IPS-18c (cell line): Measurements from ENCODE around the gene LACRT.
"Not testable (repeated sequence)": the region's sequence is repeated elsewhere in the genome, so short reads cannot be mapped to it uniquely, and the experiment has no call there.

Experiments
- H3K4me3 ChIP-seq: 2 replicates; pipeline ENCODE4 v1.7.0; 2013; ENCODE audit warnings: low read depth, mild to moderate bottlenecking, low read length, moderate library complexity; ENCODE audit not compliant: insufficient read depth
- H3K9me3 ChIP-seq: one replicate; pipeline ENCODE4 v1.6.1; 2013; ENCODE audit warnings: mild to moderate bottlenecking, low read length, moderate library complexity; ENCODE audit not compliant: control insufficient read depth, insufficient read depth

Gene LACRT, protein sequence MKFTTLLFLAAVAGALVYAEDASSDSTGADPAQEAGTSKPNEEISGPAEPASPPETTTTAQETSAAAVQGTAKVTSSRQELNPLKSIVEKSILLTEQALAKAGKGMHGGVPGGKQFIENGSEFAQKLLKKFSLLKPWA

DNA sequence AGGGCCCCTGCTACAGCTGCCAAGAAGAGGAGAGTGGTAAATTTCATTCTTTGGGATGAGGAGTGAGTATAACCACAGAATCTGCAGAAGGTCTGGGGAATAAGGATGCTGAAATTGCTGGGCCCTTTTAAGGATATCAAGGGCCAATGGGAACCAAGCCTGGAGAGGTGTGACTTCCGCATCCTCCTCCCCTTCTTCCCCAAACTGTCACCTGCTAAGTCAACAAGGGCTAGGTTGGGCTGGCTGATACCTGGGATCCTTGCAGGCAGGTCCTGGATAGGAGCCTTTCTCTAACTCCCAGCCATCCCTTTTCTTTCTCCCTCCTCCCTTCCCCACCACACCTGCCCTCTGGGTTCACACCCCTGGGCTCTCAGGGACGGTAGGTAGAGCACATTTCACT lies at the start of gene LACRT:
Gene LACRT (minus strand): TSS at position 101 of the 400 bp plus-strand sequence. CDS start 54 bp downstream, at position 47.
- Histone ChIP-seq H3K9me3 (no peaks in the 10 kb centered on the region), H3K4me3 (no peak within 1 kb of the TSS)

DNA sequence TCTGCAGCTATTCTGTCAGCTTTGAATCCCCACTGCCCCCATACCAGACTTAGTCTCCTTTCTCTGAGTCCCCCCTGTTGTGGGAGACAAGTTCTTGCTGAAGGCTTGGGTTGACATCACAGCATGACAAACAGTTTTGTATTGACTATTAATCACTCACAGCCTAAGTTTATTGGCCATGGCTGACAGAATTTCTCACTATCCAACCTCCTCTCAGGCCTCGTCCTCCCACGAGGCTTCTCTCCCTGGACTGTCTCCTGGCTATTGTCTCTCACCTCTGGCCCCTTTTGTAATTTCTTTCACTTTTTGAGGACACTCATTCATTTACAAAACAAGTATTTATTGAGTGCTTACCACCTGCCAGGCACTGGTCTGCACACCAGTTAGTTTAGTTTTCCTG lies 48.7 kb upstream of the LACRT start:
- H3K9me3 ChIP-seq: no peaks in the 10 kb centered on the region
- H3K4me3 ChIP-seq: no peak overlapping the region

DNA sequence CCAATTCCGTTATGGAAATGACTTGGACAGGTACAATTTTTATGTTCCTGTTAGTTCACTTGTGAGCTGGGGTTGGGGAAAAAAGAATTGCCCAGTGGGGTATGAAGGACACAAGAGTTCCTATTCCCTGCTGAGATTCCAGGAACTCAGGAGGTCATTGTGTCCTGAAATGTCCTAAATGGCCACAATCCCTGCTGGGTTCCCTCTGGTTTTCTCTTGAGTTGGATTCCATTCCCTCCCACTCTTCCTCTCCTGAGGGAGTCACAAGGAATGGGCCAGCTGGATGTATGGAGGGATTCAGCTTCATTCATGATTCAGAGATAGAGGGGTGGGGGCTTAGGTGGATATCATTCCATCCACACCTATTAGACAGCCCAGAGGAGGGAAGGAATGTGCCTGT lies 48.0 kb upstream of the LACRT start:
- Histone ChIP-seq H3K4me3 (no peak overlapping the region), H3K9me3 (no peaks in the 10 kb centered on the region)

GRCh38 chr12:54680374-54680773 lies 45.7 kb upstream of the LACRT start:
- no peak overlapping the region for H3K4me3 ChIP-seq
- H3K9me3 ChIP-seq: no peaks in the 10 kb centered on the region

- H3K9me3 ChIP-seq: no peaks in the 10 kb centered on the region
- no peak overlapping the region for H3K4me3 ChIP-seq
These were observed 43.4 kb upstream of the LACRT start for GRCh38 chr12:54678131-54678530.

GRCh38 chr12:54667945-54668344 lies 33.2 kb upstream of the LACRT start:
- H3K4me3 ChIP-seq: no peak overlapping the region
- H3K9me3 ChIP-seq: no peaks in the 10 kb centered on the region

- Histone ChIP-seq H3K4me3 (no peak overlapping the region), H3K9me3 (no peaks in the 10 kb centered on the region)
These were observed 31.3 kb upstream of the LACRT start for GRCh38 chr12:54666008-54666407.

GRCh38 chr12:54665022-54665635 lies 30.4 kb upstream of the LACRT start:
- H3K4me3 ChIP-seq, H3K9me3 ChIP-seq: not testable (repeated sequence)

DNA sequence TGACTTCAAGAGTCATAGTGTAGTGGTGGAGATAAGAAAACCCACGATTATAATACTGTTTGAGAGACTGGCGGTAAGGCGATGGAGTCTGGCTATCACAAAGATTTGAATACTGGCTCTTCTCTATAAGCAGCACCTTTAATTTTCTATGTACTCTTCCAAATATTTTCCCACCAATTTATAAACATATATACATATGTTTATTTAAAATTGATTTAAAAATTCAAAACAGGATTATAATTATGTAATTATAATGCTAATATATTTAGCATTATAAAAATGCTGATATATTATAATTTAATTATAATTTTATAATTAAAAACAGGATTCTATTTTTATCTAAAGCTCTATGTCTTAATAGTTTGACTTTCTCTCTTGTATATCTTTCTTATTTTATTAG lies 28.9 kb upstream of the LACRT start:
- Histone ChIP-seq H3K9me3 (no peaks in the 10 kb centered on the region), H3K4me3 (no peak overlapping the region)

DNA sequence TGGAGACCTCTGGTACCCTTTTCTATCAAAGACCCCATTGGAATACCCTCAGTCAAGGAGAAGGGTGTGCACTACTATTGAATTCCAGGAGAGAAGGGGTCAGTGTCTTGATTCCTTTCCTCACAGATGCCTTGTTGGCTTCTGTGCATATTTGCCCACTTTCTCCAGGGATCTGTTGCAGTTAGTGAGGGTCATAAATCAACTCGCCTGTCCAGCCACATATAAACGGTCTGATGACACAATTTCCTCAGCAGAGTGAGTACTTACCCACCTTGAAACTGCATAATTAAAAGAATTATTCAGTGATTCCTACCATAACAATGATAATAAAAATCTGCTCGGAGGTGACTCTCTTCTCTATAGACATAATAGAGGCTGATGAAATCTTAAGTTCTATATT lies 27.3 kb upstream of the LACRT start:
- no peaks in the 10 kb centered on the region for H3K9me3 ChIP-seq

GRCh38 chr12:54661048-54661447 lies 26.4 kb upstream of the LACRT start:
- Histone ChIP-seq H3K4me3 (no peak overlapping the region), H3K9me3 (no peaks in the 10 kb centered on the region)

More for the DNA sequence above, 27.3 kb upstream of the LACRT start:
- no peak overlapping the region for H3K4me3 ChIP-seq

GRCh38 chr12:54660320-54660962 lies 25.7 kb upstream of the LACRT start:
- Histone ChIP-seq H3K4me3 (no peak overlapping the region), H3K9me3 (no peaks in the 10 kb centered on the region)

- Histone ChIP-seq H3K4me3 (no peak overlapping the region), H3K9me3 (no peaks in the 10 kb centered on the region)
These were observed 23.9 kb upstream of the LACRT start for GRCh38 chr12:54658306-54659264.

DNA sequence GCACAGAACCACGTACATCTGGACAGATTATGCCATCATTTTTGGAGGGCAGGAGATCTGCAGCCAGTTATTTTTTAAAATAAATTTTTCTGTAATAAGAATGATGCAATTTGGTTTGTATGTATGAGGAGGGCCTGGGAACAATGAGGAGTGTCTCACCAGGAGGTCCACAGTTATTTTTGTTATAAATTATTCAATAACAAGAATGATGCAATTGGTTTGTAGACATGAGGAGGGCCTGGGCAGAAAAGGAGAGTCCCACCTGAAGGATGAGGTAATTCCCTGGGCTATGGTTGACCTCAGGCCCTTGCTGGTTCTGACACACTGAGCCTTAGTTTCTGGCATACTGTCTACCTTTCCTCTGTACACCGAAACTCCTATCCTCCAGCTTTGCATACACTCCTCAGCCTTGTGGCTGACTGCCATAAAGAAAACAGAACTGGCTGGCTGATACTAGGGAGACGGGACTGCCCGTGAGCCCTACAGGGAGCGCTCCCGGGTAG lies 22.5 kb upstream of the LACRT start:
- no peaks in the 10 kb centered on the region for H3K9me3 ChIP-seq
- H3K4me3 ChIP-seq: no peak overlapping the region

- H3K4me3 ChIP-seq: no peak overlapping the region
These were observed 20.2 kb upstream of the LACRT start for GRCh38 chr12:54654926-54655325.

GRCh38 chr12:54653025-54653424 lies 18.3 kb upstream of the LACRT start:
- Histone ChIP-seq H3K4me3 (no peak overlapping the region), H3K9me3 (no peaks in the 10 kb centered on the region)

More at GRCh38 chr12:54654926-54655325, 20.2 kb upstream of the LACRT start:
- no peaks in the 10 kb centered on the region for H3K9me3 ChIP-seq

DNA sequence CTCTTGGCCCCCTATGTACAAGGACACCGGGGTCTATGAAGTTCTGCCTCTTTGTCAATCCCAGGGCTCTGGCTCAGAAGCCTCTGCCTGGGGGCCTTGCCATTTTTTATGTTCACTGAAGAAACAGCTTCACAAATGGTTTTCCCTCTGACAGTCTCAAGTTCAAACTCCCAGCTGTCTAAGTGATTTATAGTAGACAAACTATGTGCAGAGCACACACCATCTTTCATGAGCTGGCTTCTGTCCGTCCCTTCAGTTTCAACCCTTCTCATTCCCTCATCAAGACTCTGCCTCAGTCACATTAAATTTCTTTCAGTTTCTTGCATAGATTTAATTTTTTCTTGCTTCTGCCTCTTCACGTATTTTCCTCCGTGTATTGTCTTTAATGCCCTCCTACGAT lies 16.2 kb upstream of the LACRT start:
- H3K9me3 ChIP-seq: peaks cover 3% of the 10 kb centered on the region
- H3K4me3 ChIP-seq: no peak overlapping the region
